Ovary (tissue), 3 donors: Measurements from ENCODE around the gene ZNF823.

Experiments used
- CTCF ChIP-seq, 3 donors: fragments of 450-650 bp in 2 of 3; fragments of 200-600 bp in 1 of 3; IDR thresholded peaks; one replicate each; pipeline versions ENCODE4 v1.5.1 to v1.8.0; 2016 to 2022; ENCODE audit warnings: antibody characterized with exemption in 3 of 3, mild to moderate bottlenecking in 1 of 3
- EP300 ChIP-seq: sonication (generic); formaldehyde crosslinking; IDR thresholded peaks from one replicate; pipeline ENCODE4 v1.6.1; 2017; ENCODE audit warnings: antibody characterized with exemption
- POLR2A ChIP-seq: fragments of 450-650 bp; IDR thresholded peaks from one replicate; pipeline ENCODE4 v1.6.1; 2017; ENCODE audit warnings: antibody characterized with exemption, mild to moderate bottlenecking, moderate library complexity
- donor health status: DM: no; HTN: no; CAD: no.

- TF ChIP-seq CTCF (IDR thresholded peaks at IDR 0.05) = no peak
- TF ChIP-seq POLR2A = no peak
- TF ChIP-seq EP300 = no peak
Observed at GRCh38 chr19:11705474-11705873, 33.3 kb downstream of the ZNF823 start.
